NCI-H1092 (cell line): Measurements from ENCODE around the gene CD81.

Experiments
- DNase-seq: peaks from one replicate; lab custom pipeline; 2025; lab: John Stamatoyannopoulos, UW

The CD81 gene

DNA sequence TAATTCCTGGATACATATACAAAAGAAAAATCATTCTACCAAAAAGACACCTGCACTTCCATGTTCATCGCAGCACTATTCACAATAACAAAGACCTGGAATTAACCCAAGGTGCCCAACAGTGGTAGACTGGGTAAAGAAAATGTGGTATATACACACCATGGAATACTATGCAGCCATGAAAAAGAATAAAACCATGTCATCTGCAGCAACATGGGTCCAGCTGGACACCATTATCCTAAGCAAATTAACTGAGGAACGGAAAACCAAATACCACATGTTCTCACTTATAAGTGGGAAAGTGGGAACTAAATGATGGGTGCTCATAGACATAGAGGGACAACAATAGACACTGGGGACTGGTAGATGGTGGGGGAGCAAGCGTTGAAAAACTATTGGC lies 62.7 kb downstream of the CD81 start:
- no peak for DNase-seq

DNA sequence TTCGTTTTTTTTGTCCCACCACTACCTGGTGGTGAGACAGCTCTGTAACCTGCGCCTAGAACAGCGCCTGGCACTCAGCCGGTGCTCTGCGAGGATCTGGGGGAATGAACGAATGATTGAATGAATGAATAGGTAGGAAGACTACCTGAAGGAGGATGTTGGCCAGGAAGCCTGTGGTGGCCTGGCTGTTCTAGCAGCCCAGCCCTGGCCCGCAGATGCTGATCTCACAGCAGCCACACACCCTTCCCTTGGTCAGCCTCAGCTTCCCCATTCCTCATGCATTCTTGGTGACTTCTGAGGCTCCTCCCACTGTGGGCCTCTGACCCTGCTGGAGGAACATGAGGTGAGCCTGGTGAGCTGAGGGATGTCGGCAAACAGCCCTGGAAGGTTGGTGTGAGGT lies 63.5 kb downstream of the CD81 start:
- no peak for DNase-seq

DNA sequence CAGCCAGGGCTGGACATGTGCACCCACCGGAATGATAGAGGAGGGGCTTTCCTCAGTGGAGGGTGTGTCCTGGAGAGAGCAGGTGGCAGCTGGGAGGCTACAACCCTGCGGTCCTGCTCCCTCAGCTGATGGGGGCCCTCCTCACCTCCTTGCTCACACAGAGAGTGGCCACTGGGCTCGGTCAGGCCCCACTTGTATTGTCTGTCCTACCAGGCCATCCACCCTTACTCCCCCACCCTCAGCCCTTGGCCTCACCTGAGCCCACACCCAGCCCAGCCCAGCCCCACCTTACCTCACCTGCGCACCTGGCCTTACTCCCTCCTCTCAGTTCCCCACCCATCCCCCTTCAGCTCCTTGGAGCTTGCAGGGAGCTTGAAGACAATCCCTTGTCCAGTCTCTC lies 64.1 kb downstream of the CD81 start:
- no peak for DNase-seq

DNA sequence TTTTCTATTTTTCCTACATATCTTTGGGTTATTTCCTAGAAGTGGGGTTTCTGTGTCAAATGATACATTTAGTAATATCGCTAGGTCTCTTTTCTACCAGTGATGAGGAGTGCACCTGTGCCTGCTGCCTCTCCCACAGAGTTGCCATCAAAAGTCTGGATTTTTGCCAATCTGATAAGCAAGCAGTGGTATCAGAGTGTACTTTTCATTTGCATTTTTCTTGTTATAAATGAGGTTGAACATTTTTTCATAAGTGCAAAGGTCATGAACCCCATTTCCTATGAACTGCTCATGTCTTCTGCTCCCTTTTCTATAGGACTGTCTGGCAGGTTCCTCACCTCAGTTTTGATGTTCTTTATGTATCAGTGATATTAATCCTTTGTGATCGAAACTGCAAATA lies 65.5 kb downstream of the CD81 start:
- DNase-seq = no peak

DNA sequence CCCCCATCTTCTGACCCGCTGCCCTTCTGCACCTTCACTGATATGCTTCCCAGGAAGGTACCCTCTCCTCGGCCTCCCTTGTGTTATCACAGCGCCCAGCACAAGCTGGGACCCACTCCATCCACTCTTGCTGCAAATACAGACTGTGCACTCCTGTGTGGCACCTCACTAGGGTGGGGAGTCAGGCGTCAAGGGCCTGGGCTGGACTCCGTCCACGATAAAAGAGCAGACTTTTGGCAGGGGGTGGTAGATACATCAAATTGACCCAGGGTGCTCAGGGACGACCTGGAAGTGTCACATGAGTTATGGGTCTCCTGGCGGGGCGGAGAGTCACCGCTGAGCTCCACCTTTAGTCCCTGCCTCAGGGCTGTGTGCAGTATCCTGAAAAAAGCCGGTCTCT lies 66.3 kb downstream of the CD81 start:
- DNase-seq = no peak

DNA sequence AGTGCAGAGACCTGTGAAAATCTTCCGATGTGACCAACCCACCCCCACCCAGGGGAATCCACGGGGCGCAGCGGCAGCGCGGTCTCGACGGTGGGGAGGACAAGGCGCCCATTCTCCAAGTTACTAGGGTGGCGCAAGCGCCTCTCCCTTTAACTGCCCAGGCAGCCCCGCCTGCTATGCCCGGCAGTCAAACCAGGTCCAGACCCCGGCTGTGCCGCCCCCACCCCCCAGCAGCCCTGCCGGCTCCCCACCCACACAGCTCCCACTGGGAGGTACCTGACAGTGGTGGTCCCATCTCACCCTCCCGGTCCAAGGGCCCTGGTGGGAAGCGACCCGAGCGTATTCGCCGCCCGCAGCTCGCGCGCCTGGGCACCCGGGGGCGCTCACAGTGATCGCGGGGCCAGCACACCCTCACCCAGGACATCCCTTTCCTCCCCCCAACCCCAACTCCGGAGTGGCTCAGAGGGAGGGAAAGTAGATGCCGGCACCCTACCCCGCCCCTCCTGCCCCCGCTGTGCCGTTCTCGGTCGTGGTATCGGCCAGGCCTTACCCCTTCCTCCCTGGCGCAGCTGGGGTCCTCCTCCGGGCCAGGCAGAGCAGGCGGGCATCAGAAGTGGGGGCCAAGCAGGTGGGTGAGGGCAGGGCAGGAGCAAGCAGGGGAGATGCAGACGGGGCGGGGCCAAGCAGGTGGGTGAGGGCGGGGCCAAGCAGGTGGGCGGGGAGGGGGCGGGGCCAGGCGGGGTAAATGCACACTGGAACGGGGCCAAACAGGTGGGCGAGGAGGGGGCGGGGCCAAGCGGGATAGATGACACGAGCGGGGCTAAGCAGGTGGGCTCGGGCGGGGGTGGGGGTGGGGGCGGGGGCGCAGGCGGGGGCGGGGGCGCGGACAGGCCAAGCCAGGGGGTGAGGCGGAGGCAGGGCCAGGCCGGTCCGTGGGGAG lies 67.0 kb downstream of the CD81 start, which contains the start of gene TRPM5:
Gene TRPM5, minus strand, starts transcription at position 634 of the 940 bp plus-strand sequence. CDS start 21,478 bp downstream, outside the sequence.
- peak; percentile 48 for DNase-seq

DNA sequence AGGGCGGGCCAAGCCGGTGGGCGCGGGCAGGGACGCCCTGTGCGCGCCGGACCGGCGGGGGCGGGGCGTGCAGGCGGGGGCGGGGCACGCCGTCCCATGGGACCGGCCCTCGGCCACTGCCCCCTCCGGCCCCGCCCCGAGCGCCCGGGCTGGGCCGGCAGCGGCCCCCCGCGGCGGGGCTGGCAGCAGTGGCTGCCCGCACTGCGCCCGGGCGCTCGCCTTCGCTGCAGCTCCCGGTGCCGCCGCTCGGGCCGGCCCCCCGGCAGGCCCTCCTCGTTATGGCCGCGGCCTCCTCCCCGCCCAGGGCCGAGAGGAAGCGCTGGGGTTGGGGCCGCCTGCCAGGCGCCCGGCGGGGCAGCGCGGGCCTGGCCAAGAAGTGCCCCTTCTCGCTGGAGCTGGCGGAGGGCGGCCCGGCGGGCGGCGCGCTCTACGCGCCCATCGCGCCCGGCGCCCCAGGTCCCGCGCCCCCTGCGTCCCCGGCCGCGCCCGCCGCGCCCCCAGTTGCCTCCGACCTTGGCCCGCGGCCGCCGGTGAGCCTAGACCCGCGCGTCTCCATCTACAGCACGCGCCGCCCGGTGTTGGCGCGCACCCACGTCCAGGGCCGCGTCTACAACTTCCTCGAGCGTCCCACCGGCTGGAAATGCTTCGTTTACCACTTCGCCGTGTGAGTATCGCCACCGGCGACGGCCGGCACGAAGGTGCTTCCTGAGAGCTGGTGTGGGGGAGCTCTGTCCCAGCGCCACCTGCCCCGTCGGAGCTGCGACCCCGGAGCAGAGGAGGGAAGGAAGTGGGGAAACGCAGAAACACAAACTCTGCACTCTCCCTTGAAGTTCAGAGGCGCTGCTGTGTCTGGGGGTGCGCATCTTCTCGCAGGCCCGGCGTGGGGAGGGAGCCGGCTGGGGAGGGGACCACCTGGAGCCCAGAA lies 68.0 kb downstream of the CD81 start, which contains the start of gene KCNQ1:
Gene KCNQ1, plus strand, starts transcription at position 188 of the 925 bp plus-strand sequence. Its CDS starts 91 bp downstream, at position 279.
- DNase-seq = no peak

DNA sequence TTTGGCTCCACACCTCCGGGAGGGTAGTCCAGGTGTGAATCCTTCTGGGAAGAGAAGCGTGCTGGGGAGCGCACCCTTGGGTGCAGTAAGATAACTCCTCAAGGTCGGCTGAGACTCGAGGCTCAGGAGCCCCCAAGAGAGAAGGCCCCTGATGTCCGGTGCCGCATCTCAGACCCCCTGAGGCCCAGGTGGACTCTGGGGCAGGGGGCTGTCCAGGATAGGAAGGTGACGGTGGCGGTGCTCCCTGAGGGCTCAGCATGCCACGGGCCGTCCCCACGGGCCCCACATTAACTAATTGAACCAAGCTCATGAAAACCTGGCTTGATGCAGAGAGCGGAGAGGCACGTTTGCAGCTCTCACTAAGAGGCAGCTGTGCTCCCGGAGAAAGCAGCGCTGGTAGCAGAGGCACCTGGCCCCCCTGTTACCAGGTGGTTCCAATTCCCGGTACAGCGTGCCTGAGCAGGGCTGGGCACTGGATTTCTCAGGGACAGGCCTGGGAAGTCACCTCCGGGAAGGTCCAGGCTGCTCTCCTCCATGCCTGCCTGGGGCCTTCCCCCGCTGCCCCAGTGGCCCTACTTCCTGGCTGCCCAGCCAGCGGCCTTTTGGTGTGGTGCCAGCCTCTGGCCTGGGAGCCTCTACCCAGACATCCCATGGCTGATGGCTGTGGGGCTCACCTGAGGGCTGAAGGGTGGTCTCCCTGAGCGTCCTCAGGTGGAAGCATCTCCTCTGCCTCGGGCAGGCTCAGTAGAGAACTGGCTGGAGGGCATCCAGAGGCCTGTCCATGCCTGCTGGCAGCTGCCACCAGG lies 68.8 kb downstream of the CD81 start:
- DNase-seq = no peak

DNA sequence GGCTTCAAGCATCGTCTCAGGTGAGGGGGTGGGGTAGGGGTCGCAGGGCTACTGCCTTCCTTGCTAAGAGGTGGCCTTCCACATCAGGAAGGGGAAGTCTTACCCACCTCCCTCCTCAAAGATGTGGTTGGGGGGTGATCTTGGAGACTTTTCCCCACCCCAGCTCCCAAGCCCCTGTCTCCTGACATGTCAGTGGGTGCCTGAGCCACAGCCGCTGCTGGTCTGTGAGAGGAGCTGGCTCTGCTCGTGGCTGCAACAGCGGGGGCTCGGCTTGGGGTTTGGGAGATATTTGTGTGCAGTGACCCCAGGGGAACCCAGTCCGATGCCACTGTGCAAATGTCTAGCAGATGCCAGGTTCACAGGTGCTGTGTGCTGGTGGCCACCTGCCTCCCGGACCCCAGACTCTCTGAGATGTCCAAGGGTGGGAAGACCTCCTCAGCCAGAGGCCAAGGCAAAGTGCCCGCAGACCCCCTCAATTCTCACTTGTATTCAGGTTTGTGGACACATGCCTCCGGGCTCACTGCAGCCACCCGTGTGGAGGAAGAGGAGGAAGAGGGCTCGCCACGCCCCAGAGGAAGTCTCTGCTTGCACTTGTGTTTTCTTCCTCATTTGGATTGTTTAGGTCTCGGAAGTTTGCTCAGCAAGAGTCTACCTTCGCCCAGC lies 69.6 kb downstream of the CD81 start:
- DNase-seq = no peak
